22Rv1 (cell line): Measurements from ENCODE around the gene LRRC46.

Experiments used
- CTCF ChIP-seq: fragments of 450-650 bp; IDR thresholded peaks from 2 replicates; pipeline ENCODE4 v1.5.1; 2017; ENCODE audit warnings: mild to moderate bottlenecking
- ZFX ChIP-seq: fragments of 450-650 bp; IDR thresholded peaks from 2 replicates; pipeline ENCODE4 v1.6.1; 2017; ENCODE audit warnings: antibody characterized with exemption, borderline replicate concordance

- TF ChIP-seq CTCF: no peak
- no peak for TF ChIP-seq ZFX
These were observed 29.6 kb upstream of the LRRC46 start for GRCh38 chr17:47801906-47802305.
